Measurements from ENCODE around the gene TYW5.

The TYW5 gene

GRCh38 chr2:199984755-199985154, 29.5 kb upstream of the TYW5 start:
- Histone ChIP-seq H3K27me3 (ENCODE audit: control insufficient read depth, insufficient read depth, low read length) (no peaks in the 10 kb centered on the region), H3K9ac (no peak overlapping the region), H3K36me3 (ENCODE audit: control insufficient read depth, insufficient read depth, low read length) (no peaks in the 10 kb centered on the region), H3K9me3 (ENCODE audit: control insufficient read depth, low read length) (no peaks in the 10 kb centered on the region), H3K27ac (no peak overlapping the region), H3K79me2 (no peaks in the 10 kb centered on the region), H3K4me2 (ENCODE audit: low read length) (no peak overlapping the region), H2AFZ (no peak overlapping the region), H3K4me3 (ENCODE audit: low read depth, low read length) (no peak overlapping the region), H3K4me1 (peaks cover 3% of the 10 kb centered on the region)
- TF ChIP-seq CTCF (IDR thresholded peaks at IDR 0.05) = no peak

- Histone ChIP-seq H3K4me1 (peaks cover 3% of the 10 kb centered on the region), H3K27ac (no peak overlapping the region), H3K9me3 (ENCODE audit: control insufficient read depth, low read length) (no peaks in the 10 kb centered on the region), H2AFZ (no peak overlapping the region), H3K4me3 (ENCODE audit: low read depth, low read length) (no peak overlapping the region), H3K4me2 (ENCODE audit: low read length) (no peak overlapping the region), H3K36me3 (ENCODE audit: control insufficient read depth, insufficient read depth, low read length) (no peaks in the 10 kb centered on the region), H3K27me3 (ENCODE audit: control insufficient read depth, insufficient read depth, low read length) (no peaks in the 10 kb centered on the region), H3K9ac (no peak overlapping the region), H3K79me2 (no peaks in the 10 kb centered on the region)
- no peak for TF ChIP-seq CTCF (IDR thresholded peaks at IDR 0.05)
These were observed 28.9 kb upstream of the TYW5 start for GRCh38 chr2:199984159-199984558.

GRCh38 chr2:199983534-199983933, 28.2 kb upstream of the TYW5 start:
- peaks cover 3% of the 10 kb centered on the region for H3K4me1 ChIP-seq
- no peaks in the 10 kb centered on the region for H3K9me3 ChIP-seq (ENCODE audit: control insufficient read depth, low read length)
- TF ChIP-seq CTCF (IDR thresholded peaks at IDR 0.05) = no peak
- no peak overlapping the region for H3K9ac ChIP-seq
- no peak overlapping the region for H3K4me2 ChIP-seq (ENCODE audit: low read length)
- H3K4me3 ChIP-seq (ENCODE audit: low read depth, low read length) = no peak overlapping the region
- no peak overlapping the region for H2AFZ ChIP-seq
- H3K79me2 ChIP-seq = no peaks in the 10 kb centered on the region
- no peak overlapping the region for H3K27ac ChIP-seq
- H3K36me3 ChIP-seq (ENCODE audit: control insufficient read depth, insufficient read depth, low read length) = no peaks in the 10 kb centered on the region
- no peaks in the 10 kb centered on the region for H3K27me3 ChIP-seq (ENCODE audit: control insufficient read depth, insufficient read depth, low read length)

- peaks cover 3% of the 10 kb centered on the region for H3K4me1 ChIP-seq
- H3K9me3 ChIP-seq (ENCODE audit: control insufficient read depth, low read length) = no peaks in the 10 kb centered on the region
- no peak overlapping the region for H3K27ac ChIP-seq
- no peaks in the 10 kb centered on the region for H3K36me3 ChIP-seq (ENCODE audit: control insufficient read depth, insufficient read depth, low read length)
- no peak overlapping the region for H3K4me3 ChIP-seq (ENCODE audit: low read depth, low read length)
- no peak overlapping the region for H3K9ac ChIP-seq
- H3K4me2 ChIP-seq (ENCODE audit: low read length) = no peak overlapping the region
- no peak for TF ChIP-seq CTCF (IDR thresholded peaks at IDR 0.05)
- H2AFZ ChIP-seq = no peak overlapping the region
- H3K79me2 ChIP-seq = no peaks in the 10 kb centered on the region
- H3K27me3 ChIP-seq (ENCODE audit: control insufficient read depth, insufficient read depth, low read length) = no peaks in the 10 kb centered on the region
These were observed 27.0 kb upstream of the TYW5 start for GRCh38 chr2:199982126-199982843.
